IPS-NIHi11 (cell line): ENCODE results near the gene KCTD1.

Experiments used
- DNase-seq: peaks from one replicate; pipeline ENCODE4 v3.0.0; 2012; ENCODE audit warnings: mixed read lengths, low spot score

KCTD1 gene

DNA sequence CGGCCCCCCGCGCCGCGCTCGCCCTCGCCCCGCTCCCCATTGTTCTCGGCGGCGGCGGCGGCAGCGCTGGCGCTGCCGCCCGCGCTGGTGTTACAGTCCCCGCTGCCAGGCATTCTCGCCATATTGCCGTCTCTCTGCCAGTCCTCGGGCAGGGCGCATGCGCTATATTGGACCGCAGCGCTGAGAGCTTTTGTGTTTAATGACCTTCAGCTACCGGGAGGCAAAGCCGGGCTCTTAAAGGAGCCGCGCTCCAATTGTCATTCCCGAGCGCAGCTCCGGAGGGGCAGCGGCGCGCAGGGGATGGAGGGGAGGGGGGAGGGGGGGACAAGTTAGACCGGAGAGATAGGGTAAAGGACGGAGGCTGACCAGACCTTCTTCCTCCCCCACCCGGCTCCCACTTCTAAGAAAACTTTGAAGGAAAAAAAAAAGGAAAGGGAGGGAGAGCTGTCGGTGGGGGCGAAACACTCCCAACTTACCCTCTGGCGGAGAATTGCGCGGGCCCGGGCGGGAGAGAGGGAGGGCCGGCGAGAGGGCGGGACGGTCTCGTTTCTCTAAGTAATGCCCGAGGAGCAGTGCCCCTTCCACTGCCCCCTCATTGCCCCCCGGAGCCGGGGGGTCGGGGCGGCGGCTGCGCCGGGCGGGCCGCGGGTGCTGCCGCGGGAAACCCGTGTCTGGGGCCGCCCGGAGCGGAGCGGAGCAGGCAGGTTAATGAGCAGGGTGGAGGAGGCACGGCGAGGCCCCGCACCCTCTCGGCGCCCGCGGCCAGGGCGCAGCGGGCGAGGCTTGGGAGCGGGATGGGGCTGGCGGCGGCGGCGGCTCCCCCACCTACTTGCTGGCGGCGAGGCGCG lies at the start of gene KCTD1:
Gene KCTD1 (minus strand): TSS at position 139 of the 848 bp plus-strand sequence. CDS start 17 bp downstream, at position 122.
- DNase-seq, result peak; percentile 86

DNA sequence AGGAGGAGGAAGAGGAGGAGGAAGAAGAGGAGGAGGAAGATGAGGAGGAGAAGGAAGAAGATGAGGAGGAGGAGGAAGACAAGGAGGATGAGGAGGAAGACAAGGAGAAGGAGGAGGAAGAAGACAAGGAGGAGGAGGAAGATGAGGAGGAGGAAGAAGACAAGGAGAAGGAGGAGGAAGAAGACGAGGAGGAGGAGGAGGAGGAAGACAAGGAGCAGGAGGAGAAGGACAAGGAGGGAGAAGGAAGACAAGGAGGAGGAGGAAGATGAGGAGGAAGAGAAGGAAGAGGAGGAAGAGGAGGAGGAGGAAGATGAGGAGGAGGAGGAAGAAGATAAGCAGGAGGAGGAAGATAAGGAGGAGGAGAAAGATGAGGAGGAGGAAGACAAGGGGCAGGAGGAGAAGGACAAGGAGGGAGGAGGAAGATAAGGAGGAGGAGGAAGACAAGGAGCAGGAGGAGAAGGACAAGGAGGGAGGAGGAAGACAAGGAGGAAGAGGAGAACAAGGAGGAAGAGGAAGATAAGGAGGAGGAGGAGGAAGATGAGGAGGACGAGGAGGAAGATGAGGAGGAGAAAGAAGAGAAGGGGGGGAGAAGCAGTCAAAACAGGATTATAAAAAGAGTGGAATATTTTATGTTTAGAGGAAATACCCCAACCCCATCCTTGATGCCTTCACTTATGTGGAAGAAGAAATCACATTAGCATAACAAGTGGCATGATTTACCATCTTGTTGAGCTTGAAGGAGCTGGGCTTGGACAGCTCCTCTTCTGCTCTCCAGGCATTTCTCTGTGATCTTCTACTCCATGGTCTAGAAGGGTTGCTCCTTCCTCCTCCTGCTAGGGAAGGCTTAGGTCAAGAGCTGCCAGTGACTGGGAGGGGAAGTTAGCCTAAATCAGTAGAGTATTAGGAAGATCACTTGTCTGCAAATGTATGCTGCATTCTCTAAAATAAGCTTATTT lies 45.3 kb upstream of the KCTD1 start:
- no peak for DNase-seq

- no peak for DNase-seq
Observed at GRCh38 chr18:26584745-26585144, 36.4 kb upstream of the KCTD1 start.

DNA sequence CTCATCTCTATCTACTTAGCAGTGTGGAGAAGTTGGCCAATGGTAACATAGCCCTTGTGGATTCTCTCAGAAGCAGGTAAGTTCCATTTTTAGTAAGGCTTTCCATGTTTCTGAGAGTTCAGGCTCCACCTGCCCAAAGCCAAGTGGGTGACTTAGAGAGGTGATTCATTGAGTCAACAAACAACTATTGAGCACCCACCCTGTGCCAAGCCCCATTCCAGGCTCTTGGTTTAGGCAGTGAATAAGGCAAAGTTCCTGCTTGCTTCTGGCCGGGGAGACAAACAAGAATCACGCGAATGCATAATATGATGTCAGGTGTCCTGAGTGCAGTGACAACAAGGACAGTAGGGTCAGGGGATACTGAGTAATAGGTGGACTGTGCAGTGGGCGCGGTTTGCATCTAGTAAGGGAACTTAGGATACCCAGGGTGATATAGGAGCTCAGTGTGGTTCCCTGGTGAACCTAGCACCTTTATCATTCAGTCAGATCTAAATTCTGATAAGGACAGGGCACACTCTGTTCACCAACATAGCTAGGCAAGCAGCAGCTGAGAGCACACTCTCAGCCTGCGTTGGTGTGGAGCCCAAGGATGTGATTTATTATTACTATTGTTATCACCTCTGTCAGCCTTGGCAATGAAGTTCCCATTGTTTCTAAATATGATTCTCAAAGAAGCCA lies 31.7 kb upstream of the KCTD1 start:
- DNase-seq, result no peak

DNA sequence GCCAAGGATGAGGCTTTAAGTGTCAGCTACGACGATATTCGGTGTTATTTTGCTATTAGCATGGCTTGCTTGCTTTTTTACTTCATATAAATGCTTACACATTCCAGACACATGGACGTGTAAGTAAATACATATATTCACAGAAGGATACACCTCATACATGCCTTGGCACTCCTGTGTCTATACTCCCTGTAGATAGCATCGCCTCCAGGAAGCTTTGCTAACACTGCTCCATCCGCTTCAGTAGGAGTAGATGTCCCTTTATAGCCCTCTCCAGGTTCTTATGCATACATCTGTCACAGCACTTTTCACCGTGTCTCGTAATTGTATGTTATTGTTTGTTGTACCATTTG lies 27.5 kb upstream of the KCTD1 start:
- no peak for DNase-seq

- peak; percentile 63 for DNase-seq
Observed at GRCh38 chr18:26574958-26575864, 26.9 kb upstream of the KCTD1 start.

GRCh38 chr18:26568926-26569665 lies 20.7 kb upstream of the KCTD1 start:
- DNase-seq, result no peak

- DNase-seq, result no peak
Observed at GRCh38 chr18:26568513-26568912, 20.2 kb upstream of the KCTD1 start.

DNA sequence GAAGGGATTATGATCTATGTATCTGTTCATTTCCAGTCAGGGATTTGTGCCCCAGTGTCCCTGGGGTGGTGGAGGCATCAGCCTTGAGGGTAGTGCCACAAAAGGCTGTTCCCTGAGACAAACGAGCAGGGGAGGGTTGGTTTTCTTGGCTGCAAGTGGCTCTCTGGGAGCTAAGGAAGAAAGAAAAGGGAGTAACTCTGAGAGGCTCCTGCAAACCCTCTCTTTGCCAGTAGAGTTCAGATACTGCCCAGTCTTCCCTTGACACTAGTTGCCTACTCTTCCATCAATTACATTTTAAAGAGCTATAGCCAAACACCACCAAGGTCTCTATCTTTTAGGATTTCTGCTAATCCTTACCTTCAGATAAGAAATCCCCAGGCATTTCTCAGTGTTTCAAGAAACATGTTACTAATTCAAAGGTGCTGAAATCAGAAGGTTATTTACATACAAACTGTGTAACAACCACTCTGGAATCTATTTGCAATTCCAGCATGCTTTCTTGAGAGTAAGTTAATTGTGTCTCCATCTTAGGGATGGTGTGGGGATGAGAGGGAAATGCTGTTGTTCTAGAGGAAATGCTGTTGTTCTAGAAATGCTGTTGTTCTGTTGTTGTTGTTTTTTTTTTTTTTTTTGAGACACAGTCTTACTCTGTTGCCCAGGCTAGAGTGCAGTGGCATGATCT lies 18.7 kb upstream of the KCTD1 start:
- DNase-seq, result peak; percentile 37

DNA sequence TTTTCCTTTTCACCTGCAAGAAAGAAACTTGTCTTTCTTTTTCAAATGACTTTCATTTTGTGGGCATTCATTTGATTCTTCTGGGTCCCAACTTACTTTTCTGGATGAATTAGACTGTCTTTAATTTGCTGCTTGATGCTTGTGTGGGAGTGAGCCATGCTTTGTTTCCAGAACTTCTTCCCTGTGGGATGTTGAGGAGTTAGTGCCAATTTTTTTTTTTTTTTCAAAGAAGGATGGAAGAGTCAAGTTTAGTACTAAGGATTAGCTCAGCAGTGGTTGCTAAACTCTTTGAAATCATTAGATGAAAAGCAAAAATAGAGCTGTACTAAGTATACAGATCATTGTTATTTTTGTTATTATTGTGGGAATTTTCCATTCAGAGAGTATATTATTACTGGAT lies 17.2 kb upstream of the KCTD1 start:
- DNase-seq, result no peak

GRCh38 chr18:26563024-26563423 lies 14.7 kb upstream of the KCTD1 start:
- DNase-seq, result no peak

- no peak for DNase-seq
Observed at GRCh38 chr18:26562568-26562967, 14.2 kb upstream of the KCTD1 start.

DNA sequence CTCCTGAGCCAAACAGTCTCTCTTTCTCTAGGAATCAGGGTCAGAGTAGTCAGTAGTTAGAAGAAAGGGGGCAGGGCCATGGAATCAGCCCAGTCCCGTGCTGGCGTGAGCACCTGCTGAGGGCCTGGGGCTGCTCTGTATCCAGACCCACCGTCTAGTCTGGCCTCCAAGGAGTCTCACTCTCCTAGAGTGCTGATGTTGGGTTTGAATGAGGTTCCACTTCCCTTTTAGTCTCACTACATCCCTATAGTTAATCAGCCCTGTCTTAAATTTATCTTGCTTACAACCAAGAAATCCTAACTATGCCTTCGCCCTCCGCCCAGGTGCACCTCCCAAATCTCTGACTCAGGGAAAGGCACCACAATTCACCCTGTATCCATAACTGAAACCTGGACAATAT lies 13.4 kb upstream of the KCTD1 start:
- no peak for DNase-seq

- DNase-seq, result no peak
Observed at GRCh38 chr18:26556573-26556972, 8.2 kb upstream of the KCTD1 start.

- no peak for DNase-seq
Observed at GRCh38 chr18:26555804-26556553, 7.6 kb upstream of the KCTD1 start.

DNA sequence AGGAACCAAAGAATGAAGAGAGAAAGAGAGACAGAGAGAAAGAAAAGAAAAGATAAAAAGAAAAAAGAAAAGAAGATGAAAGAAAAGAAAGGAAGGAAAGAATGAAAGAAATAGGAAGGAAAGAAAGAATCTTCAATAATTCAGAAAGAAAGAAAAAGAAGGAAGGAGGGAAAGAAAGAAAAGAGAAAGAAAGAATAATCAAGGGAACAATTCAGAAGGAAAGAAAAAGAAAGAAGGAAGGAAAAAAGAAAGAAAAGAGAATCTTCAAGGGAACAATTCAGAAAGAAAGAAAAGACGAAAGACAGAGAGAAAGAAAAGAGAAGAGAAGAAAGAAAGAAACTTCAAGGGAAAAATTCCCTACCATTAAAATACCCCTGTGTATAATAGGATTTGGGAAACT lies 5.6 kb upstream of the KCTD1 start:
- DNase-seq, result no peak

- no peak for DNase-seq
Observed at GRCh38 chr18:26551695-26552081, 3.3 kb upstream of the KCTD1 start.

GRCh38 chr18:26550998-26551694 lies 2.8 kb upstream of the KCTD1 start:
- peak; percentile 41 for DNase-seq
